ENCODE data around the gene NR6A1.

Gene NR6A1

DNA sequence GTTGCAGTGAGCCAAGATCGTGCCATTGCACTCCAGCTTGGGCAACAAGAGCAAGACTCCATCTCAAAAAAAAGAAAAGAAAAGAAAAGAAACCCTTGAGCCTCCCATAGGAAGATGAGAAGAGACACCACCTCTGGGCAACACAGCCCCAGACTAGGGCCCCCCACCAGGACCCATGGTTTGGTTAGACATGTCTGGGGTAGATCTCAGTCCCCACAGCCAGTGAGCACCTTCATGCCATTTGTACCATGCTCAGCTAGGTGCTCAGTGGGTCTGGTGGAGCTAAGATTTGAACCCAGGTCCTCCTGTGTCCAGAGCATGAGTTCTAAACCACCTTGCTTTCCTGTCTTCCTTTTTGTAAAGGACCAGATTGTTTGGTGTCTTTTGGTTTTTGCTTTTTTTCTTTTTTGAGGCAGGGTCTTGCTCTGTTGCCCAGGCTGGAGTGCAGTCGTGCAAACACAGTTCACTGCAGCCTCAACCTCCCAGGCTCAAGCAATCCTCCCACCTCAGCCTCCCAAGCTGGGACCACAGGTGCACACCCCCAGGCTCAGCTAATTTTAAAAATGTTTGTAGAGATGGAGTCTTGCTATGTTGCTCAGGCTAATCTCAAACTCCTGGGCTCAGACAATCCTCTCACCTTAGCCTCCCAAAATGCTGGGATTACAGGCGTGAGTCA is 17.6 kb upstream of the NR6A1 start:
- TF ChIP-seq, protein P1, sequence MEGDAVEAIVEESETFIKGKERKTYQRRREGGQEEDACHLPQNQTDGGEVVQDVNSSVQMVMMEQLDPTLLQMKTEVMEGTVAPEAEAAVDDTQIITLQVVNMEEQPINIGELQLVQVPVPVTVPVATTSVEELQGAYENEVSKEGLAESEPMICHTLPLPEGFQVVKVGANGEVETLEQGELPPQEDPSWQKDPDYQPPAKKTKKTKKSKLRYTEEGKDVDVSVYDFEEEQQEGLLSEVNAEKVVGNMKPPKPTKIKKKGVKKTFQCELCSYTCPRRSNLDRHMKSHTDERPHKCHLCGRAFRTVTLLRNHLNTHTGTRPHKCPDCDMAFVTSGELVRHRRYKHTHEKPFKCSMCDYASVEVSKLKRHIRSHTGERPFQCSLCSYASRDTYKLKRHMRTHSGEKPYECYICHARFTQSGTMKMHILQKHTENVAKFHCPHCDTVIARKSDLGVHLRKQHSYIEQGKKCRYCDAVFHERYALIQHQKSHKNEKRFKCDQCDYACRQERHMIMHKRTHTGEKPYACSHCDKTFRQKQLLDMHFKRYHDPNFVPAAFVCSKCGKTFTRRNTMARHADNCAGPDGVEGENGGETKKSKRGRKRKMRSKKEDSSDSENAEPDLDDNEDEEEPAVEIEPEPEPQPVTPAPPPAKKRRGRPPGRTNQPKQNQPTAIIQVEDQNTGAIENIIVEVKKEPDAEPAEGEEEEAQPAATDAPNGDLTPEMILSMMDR (IDR thresholded peaks at IDR 0.05; ENCODE audit: insufficient read depth, low read length, poor library complexity, severe bottlenecking), result no peak
- DNase-seq (ENCODE audit: extremely low read depth, insufficient read length), result no peak
- Histone ChIP-seq H3K36me3 (ENCODE audit: control insufficient read depth, insufficient read depth, low read length) (no peaks in the 10 kb centered on the region), H3K4me3 (replicated peaks; ENCODE audit: low read depth, low read length) (no peak overlapping the region), H3K27me3 (replicated peaks; ENCODE audit: control insufficient read depth, insufficient read depth, low read length) (no peaks in the 10 kb centered on the region)

DNA sequence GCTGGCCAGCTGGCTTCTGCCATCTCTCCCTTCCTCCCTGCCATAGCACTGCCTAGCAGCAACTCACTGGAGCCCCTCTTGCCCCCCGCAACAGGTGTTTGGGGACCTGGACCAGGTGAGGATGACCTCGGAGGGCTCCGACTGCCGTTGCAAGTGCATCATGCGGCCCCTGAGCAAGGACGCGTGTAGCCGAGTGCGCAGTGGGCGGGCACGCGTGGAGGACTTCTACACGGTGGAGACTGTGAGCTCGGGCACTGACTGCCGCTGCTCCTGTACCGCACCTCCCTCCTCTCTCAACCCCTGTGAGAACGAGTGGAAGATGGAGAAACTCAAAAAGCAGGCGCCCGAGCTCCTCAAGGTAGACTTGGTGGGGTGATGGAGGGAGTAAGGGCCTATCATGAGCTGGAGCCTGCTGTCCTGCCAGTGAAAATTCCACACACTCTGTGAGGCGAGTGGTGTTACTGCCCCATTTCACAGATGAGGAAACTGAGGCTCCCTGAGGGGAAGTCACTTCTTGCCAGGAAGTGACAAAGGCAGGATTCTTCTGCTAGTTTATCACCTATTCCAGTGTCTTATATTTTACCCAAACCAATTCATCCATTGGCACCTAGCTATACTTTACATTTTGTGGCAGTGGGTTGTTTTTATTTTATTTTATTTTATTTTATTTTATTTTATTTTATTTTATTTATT is 15.9 kb upstream of the NR6A1 start:
- Histone ChIP-seq H3K36me3 (ENCODE audit: control insufficient read depth, insufficient read depth, low read length) (no peaks in the 10 kb centered on the region), H3K27me3 (replicated peaks; ENCODE audit: control insufficient read depth, insufficient read depth, low read length) (no peaks in the 10 kb centered on the region), H3K4me3 (replicated peaks; ENCODE audit: low read depth, low read length) (no peak overlapping the region)
- DNase-seq (ENCODE audit: extremely low read depth, insufficient read length), result no peak
- TF ChIP-seq, protein P1 (IDR thresholded peaks at IDR 0.05; ENCODE audit: insufficient read depth, low read length, poor library complexity, severe bottlenecking), result no peak

DNA sequence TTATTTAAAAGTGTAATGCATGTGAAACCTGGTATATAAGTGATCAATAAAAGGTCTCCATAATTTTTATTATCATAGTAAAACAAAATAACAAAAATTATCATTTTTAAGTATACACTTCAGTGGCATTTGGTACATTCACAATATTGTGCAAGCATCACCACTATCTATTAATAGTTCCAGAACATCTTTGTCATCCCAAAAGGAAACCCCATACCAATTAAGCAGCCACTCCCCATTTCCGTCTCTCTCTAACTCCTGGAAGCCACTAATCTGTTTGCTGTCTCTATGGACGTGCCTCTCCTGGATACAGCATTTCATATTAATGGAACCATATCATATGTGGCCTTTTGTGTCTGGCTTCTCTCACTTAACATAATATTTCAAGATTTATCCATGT is 13.4 kb upstream of the NR6A1 start:
- DNase-seq (ENCODE audit: extremely low read depth, insufficient read length), result no peak
- Histone ChIP-seq H3K36me3 (ENCODE audit: control insufficient read depth, insufficient read depth, low read length) (no peaks in the 10 kb centered on the region), H3K4me3 (replicated peaks; ENCODE audit: low read depth, low read length) (no peak overlapping the region), H3K27me3 (replicated peaks; ENCODE audit: control insufficient read depth, insufficient read depth, low read length) (no peaks in the 10 kb centered on the region)
- TF ChIP-seq, protein P1 (IDR thresholded peaks at IDR 0.05; ENCODE audit: insufficient read depth, low read length, poor library complexity, severe bottlenecking), result no peak

DNA sequence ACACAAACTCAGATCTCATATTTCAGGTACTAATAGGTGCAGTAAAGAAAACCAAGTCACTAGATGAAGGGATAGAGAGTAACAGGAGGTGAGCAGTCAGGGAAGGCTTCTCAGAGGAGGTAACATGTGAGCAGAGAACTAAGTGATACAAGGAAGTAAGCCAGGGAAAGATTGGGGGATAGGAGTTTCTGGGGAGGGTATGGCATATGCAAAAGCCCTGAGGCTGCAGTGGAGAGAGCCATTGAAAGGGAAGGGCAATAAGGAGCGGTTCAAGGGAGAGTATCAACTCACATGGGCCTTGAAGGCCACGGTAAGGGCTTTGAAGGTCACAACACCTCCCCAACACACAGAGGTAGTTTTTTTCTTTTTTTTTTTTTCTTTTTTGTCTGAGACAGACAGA is 12.7 kb upstream of the NR6A1 start:
- H3K4me3 ChIP-seq (replicated peaks; ENCODE audit: low read depth, low read length), result no peak overlapping the region
- DNase-seq (ENCODE audit: extremely low read depth, insufficient read length), result no peak
- TF ChIP-seq, protein P1 (IDR thresholded peaks at IDR 0.05; ENCODE audit: insufficient read depth, low read length, poor library complexity, severe bottlenecking), result no peak
- no peaks in the 10 kb centered on the region for H3K27me3 ChIP-seq (replicated peaks; ENCODE audit: control insufficient read depth, insufficient read depth, low read length)
- H3K36me3 ChIP-seq (ENCODE audit: control insufficient read depth, insufficient read depth, low read length), result no peaks in the 10 kb centered on the region

DNA sequence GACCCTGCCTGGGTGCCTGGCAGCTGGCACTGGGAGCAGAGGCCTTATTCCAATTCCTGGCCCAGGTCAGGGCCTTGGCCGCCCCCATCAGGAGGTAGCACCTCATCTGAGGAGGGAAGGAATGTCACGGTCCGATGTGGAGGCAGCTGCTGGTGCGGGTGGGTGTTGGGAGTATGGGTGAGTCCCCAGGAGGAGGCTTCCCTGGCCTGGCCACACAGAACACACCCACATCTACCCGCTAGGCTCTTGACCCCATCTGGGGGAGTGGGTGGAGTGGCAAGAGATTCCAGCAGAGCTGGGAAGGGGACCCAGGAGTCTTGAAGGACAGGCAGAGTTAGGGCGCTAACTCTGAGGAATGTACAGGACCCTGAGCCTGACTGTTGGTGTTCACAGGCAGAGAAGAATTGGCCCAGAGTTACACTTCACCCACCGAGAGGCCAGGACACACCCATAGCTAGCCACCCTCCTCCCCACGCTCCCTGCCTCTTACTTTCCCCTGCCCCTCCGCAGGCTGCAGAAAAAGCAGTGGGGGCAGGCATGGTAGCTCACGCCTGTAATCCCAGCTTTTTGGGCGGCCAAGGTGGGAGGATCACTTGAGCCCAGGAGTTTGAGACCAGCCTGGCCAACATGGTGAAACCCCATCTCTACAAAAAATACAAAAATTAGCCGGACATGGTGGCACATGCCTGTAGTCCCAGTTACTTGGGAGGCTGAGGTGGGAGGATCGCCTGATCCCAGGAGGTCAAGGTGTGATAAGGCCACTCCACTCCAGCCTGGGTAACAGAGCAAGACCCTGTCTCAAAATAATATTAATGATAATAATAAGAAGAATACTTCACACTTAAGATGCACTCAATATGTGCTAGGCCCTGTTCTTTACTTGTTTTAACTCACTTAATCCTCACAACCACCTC is 11.8 kb upstream of the NR6A1 start:
- no peaks in the 10 kb centered on the region for H3K27me3 ChIP-seq (replicated peaks; ENCODE audit: control insufficient read depth, insufficient read depth, low read length)
- no peak for DNase-seq (ENCODE audit: extremely low read depth, insufficient read length)
- no peak overlapping the region for H3K4me3 ChIP-seq (replicated peaks; ENCODE audit: low read depth, low read length)
- TF ChIP-seq, protein P1 (IDR thresholded peaks at IDR 0.05; ENCODE audit: insufficient read depth, low read length, poor library complexity, severe bottlenecking), result no peak
- H3K36me3 ChIP-seq (ENCODE audit: control insufficient read depth, insufficient read depth, low read length), result no peaks in the 10 kb centered on the region
